ENCODE results near the gene NLK. TPM values are rescaled to one million over a fixed set of nuclear protein-coding genes. Genes with fewer than 3 reads are reported as not detected.

Gene NLK
- polyA plus RNA-seq, 1 donor from 2014 or later, result 81.7 TPM

- H3K27ac ChIP-seq (ENCODE audit: low read length), result peak overlapping the region; percentile 32
- no peaks in the 10 kb centered on the region for H3F3A ChIP-seq (ENCODE audit: insufficient read depth, low read length, poor library complexity, severe bottlenecking)
- no peaks in the 10 kb centered on the region for H3K9me2 ChIP-seq (ENCODE audit: insufficient read depth, low read length)
- no peaks in the 10 kb centered on the region for H3K36me3 ChIP-seq (ENCODE audit: insufficient read depth, low read length)
- no peak overlapping the region for H3K9ac ChIP-seq (ENCODE audit: low read length)
- no peaks in the 10 kb centered on the region for H4K20me1 ChIP-seq (ENCODE audit: insufficient read depth)
- TF ChIP-seq RAD21 (conservative IDR thresholded peaks at IDR 0.05) (no peak), SMC3 (conservative IDR thresholded peaks at IDR 0.05; ENCODE audit: poor library complexity) (no peak), EZH2 (IDR thresholded peaks at IDR 0.05; ENCODE audit: borderline replicate concordance, insufficient read depth, low read length, poor library complexity, severe bottlenecking) (no peak), POLR2AphosphoS5 (IDR thresholded peaks at IDR 0.05) (no peak), MXI1 (conservative IDR thresholded peaks at IDR 0.05; ENCODE audit: poor library complexity, severe bottlenecking) (no peak), REST (IDR thresholded peaks at IDR 0.05; ENCODE audit: borderline replicate concordance) (no peak), CTCF (IDR thresholded peaks at IDR 0.05; ENCODE audit: poor library complexity, severe bottlenecking) (no peak), EP300 (conservative IDR thresholded peaks at IDR 0.05; ENCODE audit: poor library complexity, severe bottlenecking) (no peak)
- H3K9me3 ChIP-seq (ENCODE audit: low read length), result no peaks in the 10 kb centered on the region
- no peaks in the 10 kb centered on the region for H3K27me3 ChIP-seq (ENCODE audit: insufficient read depth, low read depth, low read length)
- H3K4me3 ChIP-seq (ENCODE audit: low read length), result no peak overlapping the region
- no peak overlapping the region for H2AFZ ChIP-seq (ENCODE audit: low read depth, low read length)
- H3K4me2 ChIP-seq (ENCODE audit: low read length), result no peak overlapping the region
- H3K79me2 ChIP-seq (replicated peaks; ENCODE audit: insufficient read depth, low read length), result no peaks in the 10 kb centered on the region
Measured at GRCh38 chr17:28141313-28141712, 98.8 kb downstream of the NLK start.

GRCh38 chr17:28141773-28142172, 99.3 kb downstream of the NLK start:
- no peaks in the 10 kb centered on the region for H3K9me3 ChIP-seq (ENCODE audit: low read length)
- H3F3A ChIP-seq (ENCODE audit: insufficient read depth, low read length, poor library complexity, severe bottlenecking), result no peaks in the 10 kb centered on the region
- H3K9me2 ChIP-seq (ENCODE audit: insufficient read depth, low read length), result no peaks in the 10 kb centered on the region
- H3K27me3 ChIP-seq (ENCODE audit: insufficient read depth, low read depth, low read length), result no peaks in the 10 kb centered on the region
- no peak for TF ChIP-seq EZH2 (IDR thresholded peaks at IDR 0.05; ENCODE audit: borderline replicate concordance, insufficient read depth, low read length, poor library complexity, severe bottlenecking)
- no peak for TF ChIP-seq MXI1 (conservative IDR thresholded peaks at IDR 0.05; ENCODE audit: poor library complexity, severe bottlenecking)
- TF ChIP-seq TAF1 (IDR thresholded peaks at IDR 0.05; ENCODE audit: low read depth), result no peak
- no peak for TF ChIP-seq CTCF (IDR thresholded peaks at IDR 0.05; ENCODE audit: poor library complexity, severe bottlenecking)
- no peak for TF ChIP-seq EP300 (conservative IDR thresholded peaks at IDR 0.05; ENCODE audit: poor library complexity, severe bottlenecking)
- H3K79me2 ChIP-seq (replicated peaks; ENCODE audit: insufficient read depth, low read length), result no peaks in the 10 kb centered on the region
- H3K27ac ChIP-seq (ENCODE audit: low read length), result peak overlapping the region; percentile 32
- no peak overlapping the region for H2AFZ ChIP-seq (ENCODE audit: low read depth, low read length)
- no peaks in the 10 kb centered on the region for H3K36me3 ChIP-seq (ENCODE audit: insufficient read depth, low read length)
- H3K9ac ChIP-seq (ENCODE audit: low read length), result no peak overlapping the region
- no peak overlapping the region for H3K4me3 ChIP-seq (ENCODE audit: low read length)
- H3K4me2 ChIP-seq (ENCODE audit: low read length), result no peak overlapping the region
- H4K20me1 ChIP-seq (ENCODE audit: insufficient read depth), result no peaks in the 10 kb centered on the region

Data from neural cell (in vitro differentiated cells).